Peyer's patch (tissue), 4 donors: ENCODE data around the gene CLK2.

ENCODE experiments used
- CTCF ChIP-seq, 6 experiments: fragments of 450-650 bp in 4 of 6; fragments of 200-600 bp in 2 of 6; sonication (generic) in 1 of 6; IDR thresholded peaks; one replicate each; pipeline ENCODE4 v1.5.1; 2017 to 2019; ENCODE audit warnings: antibody characterized with exemption in 6 of 6, mild to moderate bottlenecking in 3 of 6, moderate library complexity in 1 of 6
- POLR2A ChIP-seq, 2 donors: fragments of 450-650 bp; IDR thresholded peaks; one replicate each; pipeline ENCODE4 v1.5.1; 2017; ENCODE audit warnings: antibody characterized with exemption in 2 of 2, mild to moderate bottlenecking in 2 of 2, moderate library complexity in 2 of 2

GRCh38 chr1:155254228-155254713 lies 19.0 kb downstream of the CLK2 start:
- no peak for TF ChIP-seq CTCF (IDR thresholded peaks at IDR 0.05)
- TF ChIP-seq POLR2A (IDR thresholded peaks at IDR 0.05), result no peak
